ENCODE measurements around the gene GRIK2. TPM values are rescaled to one million over a fixed set of nuclear protein-coding genes. Genes with fewer than 3 reads are reported as not detected.

Gene GRIK2
- total RNA-seq, 1 experiment from 2014 or later, result 0.29 TPM

- no peaks in the 10 kb centered on the region for H3K27me3 ChIP-seq (replicated peaks; ENCODE audit: control insufficient read depth, insufficient read depth, low read length)
- Mint-ChIP-seq H3K9me3 (ENCODE audit: unreplicated experiment) (no peaks in the 10 kb centered on the region), H3K27ac (ENCODE audit: unreplicated experiment) (no peak overlapping the region), H3K4me1 (ENCODE audit: low read depth, unreplicated experiment) (no peaks in the 10 kb centered on the region), H3K36me3 (ENCODE audit: insufficient read depth, unreplicated experiment) (no peaks in the 10 kb centered on the region), H3K4me3 (ENCODE audit: unreplicated experiment) (no peak overlapping the region), H3K27me3 (ENCODE audit: insufficient read depth, unreplicated experiment) (peaks cover 5% of the 10 kb centered on the region)
- ChIA-PET POLR2A (no interaction called here), CTCF (no interaction called here)
- no peak overlapping the region for H3K4me3 ChIP-seq (ENCODE audit: low read depth, low read length)
- no TSS peak for BruUV-seq (replicated peaks)
- no peaks in the 10 kb centered on the region for H3K4me1 ChIP-seq
- H3K9me3 ChIP-seq, result no peaks in the 10 kb centered on the region
- H3K36me3 ChIP-seq (ENCODE audit: control insufficient read depth, insufficient read depth, low read length), result no peaks in the 10 kb centered on the region
- intact Hi-C loops (cut with micrococcal nuclease; ENCODE audit: unreplicated experiment), result no loop called here
- peak; percentile 33 to 41 for TF ChIP-seq CTCF (IDR thresholded peaks at IDR 0.05; ENCODE audit: insufficient read depth in 1 of 2, low read depth in 1 of 2, low read length in 1 of 2, severe bottlenecking in 1 of 2, unreplicated experiment in 1 of 2)
- DNase-seq, result peak in 1 of 2 experiments; percentile 22
These were observed 6.5 kb upstream of the GRIK2 start for GRCh38 chr6:101386982-101387381.

- intact Hi-C loops (cut with micrococcal nuclease; ENCODE audit: unreplicated experiment), result no loop called here
- H3K9me3 ChIP-seq, result no peaks in the 10 kb centered on the region
- ChIA-PET POLR2A (no interaction called here), CTCF (no interaction called here)
- Mint-ChIP-seq H3K4me1 (ENCODE audit: low read depth, unreplicated experiment) (no peaks in the 10 kb centered on the region), H3K27me3 (ENCODE audit: insufficient read depth, unreplicated experiment) (peaks cover 3% of the 10 kb centered on the region), H3K9me3 (ENCODE audit: unreplicated experiment) (no peaks in the 10 kb centered on the region), H3K36me3 (ENCODE audit: insufficient read depth, unreplicated experiment) (no peaks in the 10 kb centered on the region), H3K27ac (ENCODE audit: unreplicated experiment) (no peak overlapping the region), H3K4me3 (ENCODE audit: unreplicated experiment) (no peak overlapping the region)
- no peak for TF ChIP-seq CTCF (IDR thresholded peaks at IDR 0.05; ENCODE audit: insufficient read depth in 1 of 2, low read depth in 1 of 2, low read length in 1 of 2, severe bottlenecking in 1 of 2, unreplicated experiment in 1 of 2)
- DNase-seq, result no peak
- no peaks in the 10 kb centered on the region for H3K36me3 ChIP-seq (ENCODE audit: control insufficient read depth, insufficient read depth, low read length)
- no TSS peak for BruUV-seq (replicated peaks)
- no peak overlapping the region for H3K4me3 ChIP-seq (ENCODE audit: low read depth, low read length)
- H3K27me3 ChIP-seq (replicated peaks; ENCODE audit: control insufficient read depth, insufficient read depth, low read length), result no peaks in the 10 kb centered on the region
- H3K4me1 ChIP-seq, result no peaks in the 10 kb centered on the region
These were observed 1.5 kb upstream of the GRIK2 start for GRCh38 chr6:101391772-101392585.

GRCh38 chr6:101392586-101393230 lies 800 bp upstream of the GRIK2 start:
- no peaks in the 10 kb centered on the region for H3K9me3 Mint-ChIP-seq (ENCODE audit: unreplicated experiment)
- intact Hi-C loops (cut with micrococcal nuclease; ENCODE audit: unreplicated experiment), result no loop called here
- no peaks in the 10 kb centered on the region for H3K9me3 ChIP-seq
- H3K36me3 ChIP-seq (ENCODE audit: control insufficient read depth, insufficient read depth, low read length), result no peaks in the 10 kb centered on the region
- H3K27ac Mint-ChIP-seq (ENCODE audit: unreplicated experiment), result no peak overlapping the region
- H3K4me3 ChIP-seq (ENCODE audit: low read depth, low read length), result no peak overlapping the region
- CTCF ChIA-PET, result no interaction called here
- no peaks in the 10 kb centered on the region for H3K4me1 Mint-ChIP-seq (ENCODE audit: low read depth, unreplicated experiment)
- peaks cover 3% of the 10 kb centered on the region for H3K27me3 Mint-ChIP-seq (ENCODE audit: insufficient read depth, unreplicated experiment)
- H3K27me3 ChIP-seq (replicated peaks; ENCODE audit: control insufficient read depth, insufficient read depth, low read length), result no peaks in the 10 kb centered on the region
- TF ChIP-seq CTCF (IDR thresholded peaks at IDR 0.05; ENCODE audit: insufficient read depth in 1 of 2, low read depth in 1 of 2, low read length in 1 of 2, severe bottlenecking in 1 of 2, unreplicated experiment in 1 of 2), result no peak
- BruUV-seq (replicated peaks), result no TSS peak
- no peaks in the 10 kb centered on the region for H3K4me1 ChIP-seq
- POLR2A ChIA-PET, result no interaction called here
- no peak overlapping the region for H3K4me3 Mint-ChIP-seq (ENCODE audit: unreplicated experiment)
- H3K36me3 Mint-ChIP-seq (ENCODE audit: insufficient read depth, unreplicated experiment), result no peaks in the 10 kb centered on the region
- DNase-seq, result no peak
